OCI-LY7 (cell line): Measurements from ENCODE around the gene C17orf50.

ENCODE experiments used
- CTCF ChIP-seq: fragments of 200-600 bp; sonication (generic); conservative IDR thresholded peaks from 2 replicates; pipeline ENCODE4 v1.5.1; 2014; ENCODE audit warnings: mild to moderate bottlenecking, antibody characterized with exemption, low read length, moderate library complexity, mixed read lengths
- EZH2phosphoT487 ChIP-seq: fragments of 200-600 bp; sonication (generic); IDR thresholded peaks from 2 replicates; pipeline ENCODE4 v1.6.1; 2018; ENCODE audit warnings: low read depth, borderline replicate concordance, mild to moderate bottlenecking, mixed run types, antibody characterized with exemption, low read length, moderate library complexity, mixed read lengths

DNA sequence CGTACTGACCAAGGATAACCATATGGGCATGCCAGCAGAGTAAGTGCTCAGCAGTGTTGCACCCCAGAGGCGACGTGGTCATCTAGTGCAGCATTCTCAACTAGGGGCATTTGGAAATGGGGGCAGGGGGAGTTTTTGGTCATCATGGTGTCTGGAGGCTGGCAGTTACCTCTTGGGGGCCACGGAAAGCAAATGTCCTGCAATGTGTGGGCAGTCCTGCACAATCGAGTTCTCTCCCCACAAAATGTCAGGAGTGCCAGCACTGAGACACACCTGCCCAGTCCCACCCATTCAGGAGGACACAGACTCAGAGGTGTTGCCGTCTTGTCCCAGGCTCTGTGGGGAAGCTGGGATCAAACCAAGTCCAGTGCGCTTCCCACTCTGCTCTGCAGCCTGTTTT is 26.3 kb upstream of the C17orf50 start:
- TF ChIP-seq CTCF = no peak
- no peak for TF ChIP-seq EZH2phosphoT487
